GM12878 (cell line): ENCODE measurements around the gene FAM219A. TPM values are rescaled to one million over a fixed set of nuclear protein-coding genes. Genes with fewer than 3 reads are reported as not detected.

ENCODE experiments used
- ATAC-seq: fragments of 200-7000 bp; cut with Tn5 transposase; 3 replicates; pipeline ENCODE4 v1.9.1; 2020; ENCODE audit warnings: mild to moderate bottlenecking, moderate library complexity
- BruUV-seq: library from RNA; stranded (reverse); fragments of 400-500 nt; replicated peaks from 2 replicates; lab custom pipeline; 2021; lab: Mats Ljungman, UMichigan
- CTCF ChIA-PET: fragments of 300-600 bp; sonication (Branson Sonifier 250); formaldehyde crosslinking; extraction: SDS; loops from one replicate; lab custom pipeline; 2021; ENCODE audit warnings: inconsistent platforms; lab: Yijun Ruan, JAX
- POLR2A ChIA-PET: fragments of 350-600 bp; formaldehyde crosslinking; extraction: SDS; loops from one replicate; lab custom pipeline; 2021; ENCODE audit warnings: inconsistent platforms; lab: Charles Lee
- RAD21 ChIA-PET: fragments of 300-600 bp; sonication (Branson Sonifier 250); formaldehyde crosslinking; loops from one replicate; lab custom pipeline; 2023; ENCODE audit warnings: antibody characterized with exemption; ENCODE audit not compliant: unreplicated experiment; lab: Charles Lee
- SMC1A ChIA-PET: fragments of 300-600 bp; sonication (Branson Sonifier 250); formaldehyde crosslinking; loops from one replicate; lab custom pipeline; 2023; ENCODE audit not compliant: unreplicated experiment, uncharacterized antibody; lab: Charles Lee
- DNase-seq: peaks from one replicate; pipeline ENCODE4 v3.0.0-alpha.2; 2011; ENCODE audit warnings: low read depth, low spot score
- FAIRE-seq: peaks from 3 replicates; lab custom pipeline; 2011; peaks lifted over from hg19 to GRCh38; lab: Jason Lieb, UNC
- H2AFZ ChIP-seq: 2 replicates; pipeline ENCODE4 v1.6.0; 2011; ENCODE audit warnings: low read depth, low read length, control low read depth; ENCODE audit not compliant: control insufficient read depth
- H3K27ac ChIP-seq: 2 replicates; pipeline ENCODE4 v1.5.1; 2011; ENCODE audit warnings: control low read depth; ENCODE audit not compliant: control insufficient read depth, insufficient read depth
- H3K27me3 ChIP-seq, 2 experiments: replicated peaks in 1 of 2; 2 replicates each; pipeline versions ENCODE4 v1.6.0 to v1.6.1; 2011; ENCODE audit warnings: low read length in 1 of 2; ENCODE audit not compliant: control insufficient read depth in 2 of 2, insufficient read depth in 2 of 2
- H3K36me3 ChIP-seq, 2 experiments: 2 replicates each; pipeline ENCODE4 v1.5.1; 2011; ENCODE audit warnings: low read length in 1 of 2; ENCODE audit not compliant: control insufficient read depth in 2 of 2, insufficient read depth in 2 of 2
- H3K4me1 ChIP-seq: 2 replicates; pipeline ENCODE4 v1.6.1; 2011; ENCODE audit warnings: mild to moderate bottlenecking, low read length, moderate library complexity, mixed read lengths; ENCODE audit not compliant: control insufficient read depth, insufficient read depth
- H3K4me2 ChIP-seq: 2 replicates; pipeline ENCODE4 v1.6.0; 2011; ENCODE audit warnings: control low read depth; ENCODE audit not compliant: control insufficient read depth, insufficient read depth
- H3K4me3 ChIP-seq: fragments of 200-600 bp; sonication (generic); 2 replicates; pipeline ENCODE4 v1.5.1; 2016
- H3K79me2 ChIP-seq: 2 replicates; pipeline ENCODE4 v1.6.0; 2011; ENCODE audit warnings: low read length; ENCODE audit not compliant: control insufficient read depth, insufficient read depth
- H3K9ac ChIP-seq: 2 replicates; pipeline ENCODE4 v1.8.0; 2011; ENCODE audit warnings: low read length, control low read depth, mixed read lengths; ENCODE audit not compliant: control insufficient read depth, insufficient read depth
- H3K9me3 ChIP-seq: replicated peaks from 3 replicates; pipeline ENCODE4 v1.5.1; 2011; ENCODE audit warnings: mild to moderate bottlenecking, low read length; ENCODE audit not compliant: control insufficient read depth, insufficient read depth
- H4K20me1 ChIP-seq: 2 replicates; pipeline ENCODE4 v1.6.0; 2011; ENCODE audit not compliant: control insufficient read depth, insufficient read depth
- BRCA1 ChIP-seq: IDR thresholded peaks from 2 replicates; pipeline ENCODE4 v1.6.1; 2011; ENCODE audit warnings: low read depth, low read length, improper control_type of control experiment
- DPF2 ChIP-seq: fragments of 450-650 bp; IDR thresholded peaks from 2 replicates; pipeline ENCODE4 v1.6.1; 2017; ENCODE audit warnings: mild to moderate bottlenecking
- EGR1 ChIP-seq, 2 experiments: IDR thresholded peaks; 1 replicate in 1 of 2; 2 replicates in 1 of 2; pipeline ENCODE4 v1.6.1; 2011 to 2012; ENCODE audit warnings: low read depth in 2 of 2, low read length in 2 of 2, borderline replicate concordance in 1 of 2, mild to moderate bottlenecking in 1 of 2, moderate library complexity in 1 of 2
- FOXM1 ChIP-seq: IDR thresholded peaks from 2 replicates; pipeline ENCODE4 v1.6.1; 2012; ENCODE audit warnings: low read depth, mild to moderate bottlenecking, inconsistent platforms, low read length, moderate library complexity
- KAT2A ChIP-seq: conservative IDR thresholded peaks from 2 replicates; pipeline ENCODE4 v1.6.1; 2011; ENCODE audit warnings: low read depth, low read length; ENCODE audit not compliant: control insufficient read depth
- MEF2B ChIP-seq: fragments of 450-650 bp; IDR thresholded peaks from 2 replicates; pipeline ENCODE4 v1.6.1; 2018; ENCODE audit warnings: mild to moderate bottlenecking, moderate library complexity; ENCODE audit not compliant: partially characterized antibody, poor library complexity, severe bottlenecking
- MTA3 ChIP-seq: IDR thresholded peaks from 2 replicates; pipeline ENCODE4 v1.6.1; 2012; ENCODE audit warnings: low read length, inconsistent platforms, borderline replicate concordance
- NFYA ChIP-seq: IDR thresholded peaks from 2 replicates; pipeline ENCODE4 v1.6.1; 2011; ENCODE audit warnings: low read depth, mild to moderate bottlenecking, low read length, improper control_type of control experiment, borderline replicate concordance
- RBBP5 ChIP-seq: fragments of 200-600 bp; sonication (generic); conservative IDR thresholded peaks from 2 replicates; pipeline ENCODE4 v1.6.1; 2016
- SMAD1 ChIP-seq: fragments of 450-650 bp; IDR thresholded peaks from 2 replicates; pipeline ENCODE4 v1.6.1; 2018; ENCODE audit warnings: mild to moderate bottlenecking, low read depth; ENCODE audit not compliant: partially characterized antibody
- STAT1 ChIP-seq: fragments of 450-650 bp; conservative IDR thresholded peaks from 2 replicates; pipeline ENCODE4 v1.6.1; 2014; ENCODE audit warnings: antibody characterized with exemption, mild to moderate bottlenecking
- TARDBP ChIP-seq: IDR thresholded peaks from 2 replicates; pipeline ENCODE4 v1.6.1; 2016; ENCODE audit warnings: borderline replicate concordance
- TBL1XR1 ChIP-seq: IDR thresholded peaks from 2 replicates; pipeline ENCODE4 v1.6.1; 2012; ENCODE audit warnings: low read depth, low read length, improper control_type of control experiment
- ZBED1 ChIP-seq: IDR thresholded peaks from 2 replicates; pipeline ENCODE4 v1.6.1; 2016; ENCODE audit warnings: borderline replicate concordance
- ZNF217 ChIP-seq: fragments of 450-650 bp; IDR thresholded peaks from 2 replicates; pipeline ENCODE4 v1.6.1; 2017; ENCODE audit warnings: antibody characterized with exemption, mild to moderate bottlenecking
- ZZZ3 ChIP-seq: IDR thresholded peaks from 2 replicates; pipeline ENCODE4 v1.6.1; 2011; ENCODE audit warnings: low read depth; ENCODE audit not compliant: control insufficient read depth, insufficient read length
- WGBS: methylation state at CpG from one replicate; pipeline ENCODE4 v1.1.6; 2016; ENCODE audit warnings: low lambda C conversion rate; ENCODE audit not compliant: insufficient replicate concordance, insufficient coverage; ENCODE audit errors: missing lambda C conversion rate; 5-methylcytosine and 5-hydroxymethylcytosine counted together
- in situ Hi-C: fragments of 300-500 bp; cut with MboI; formaldehyde crosslinking; loops from 9 replicates; pipeline ENCODE4 v1.14.3; 2018; ENCODE audit warnings: mixed read lengths
- intact Hi-C: fragments of 100-400 bp; cut with micrococcal nuclease; formaldehyde crosslinking; loops from one replicate; pipeline ENCODE4 v1.14.2; 2022; ENCODE audit not compliant: unreplicated experiment
- polyA plus RNA-seq, 11 experiments: library from polyadenylated mRNA; depleted of rRNA in 4 of 11; unstranded in 6 of 11; stranded (reverse) in 5 of 11; fragments of >200 nt; fragmentation: Nextera tagmentation in 4 of 11; fragmentation: Illumina TruSeq in 1 of 11; extraction: Ambion mirVana in 4 of 11; extraction: Trizol in 1 of 11; gene quantifications; 1 replicate in 1 of 11; 2 replicates in 10 of 11; pipeline versions ENCODE4 v1.2.1 to v1.2.3, GENCODE V29; 2011 to 2016; ENCODE audit warnings: inconsistent platforms in 2 of 11, missing spikeins in 2 of 11, low read depth in 1 of 11
- total RNA-seq, 4 experiments: library from RNA; depleted of rRNA in 3 of 4; stranded (reverse); fragments of >200 nt in 3 of 4; fragmentation: Illumina TruSeq in 1 of 4; extraction: Trizol in 1 of 4; gene quantifications; 2 replicates each; pipeline versions ENCODE4 v1.2.1 to v1.2.3, GENCODE V29; 2013 to 2021
- TF ChIP-seq, protein P1 (sequence below): fragments of 450-650 bp; IDR thresholded peaks from 2 replicates; pipeline ENCODE4 v1.6.1; 2016; ENCODE audit warnings: mild to moderate bottlenecking, moderate library complexity, borderline replicate concordance
- TF ChIP-seq, protein P2 (sequence below): fragments of 450-650 bp; formaldehyde crosslinking; IDR thresholded peaks from 2 replicates; pipeline ENCODE4 v1.4.0; 2020; ENCODE audit warnings: mild to moderate bottlenecking, moderate library complexity

The FAM219A gene
- total and polyA plus RNA-seq, 10 of the 15 experiments (the other 5 are each of a cell fraction or from before 2014, with no cell fraction given) = 0.11 to 2.0 (median 0.71) TPM

DNA sequence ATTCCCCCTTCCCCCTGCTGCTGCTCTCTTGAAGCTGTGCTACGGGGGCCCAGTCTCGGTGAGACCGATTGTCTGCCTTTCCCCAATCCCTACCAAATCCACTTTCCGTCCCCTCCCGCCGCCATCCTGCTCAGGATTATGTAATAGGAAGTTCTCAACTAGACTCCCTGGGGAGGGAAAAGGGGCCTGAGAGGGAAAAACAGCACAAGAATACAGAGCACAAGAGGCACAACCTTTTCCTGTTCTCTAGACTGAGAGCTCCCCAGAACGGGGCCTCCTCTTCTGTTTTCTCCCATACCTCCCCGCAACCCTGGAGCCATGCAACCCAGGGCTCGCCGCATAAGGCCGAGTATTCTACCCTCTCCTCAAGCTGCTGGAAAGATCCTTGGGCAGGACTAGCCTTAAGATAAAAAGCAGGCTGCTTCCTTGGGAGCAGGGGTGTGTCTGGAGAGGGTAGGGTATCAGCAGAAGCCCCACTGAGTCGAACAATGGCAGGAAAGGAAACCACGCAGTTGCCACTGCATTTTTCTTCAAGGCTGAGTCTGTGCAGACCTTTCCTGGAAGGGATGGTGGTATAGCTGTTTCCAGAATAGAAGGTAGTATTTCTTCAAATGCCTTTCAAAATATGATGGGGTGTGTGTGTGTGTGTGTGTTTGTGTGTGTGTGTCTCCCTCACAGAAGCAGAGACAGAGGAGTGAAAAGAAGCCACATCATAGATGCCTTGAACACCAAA, 94.6 kb downstream of the FAM219A start:
- in situ Hi-C loops = no loop called here
- DNase-seq (no peak), FAIRE-seq (no peak), ATAC-seq (no peak)
- no peaks in the 10 kb centered on the region for H4K20me1 ChIP-seq
- intact Hi-C loops = no loop called here
- H3K9me3 ChIP-seq = peaks cover 2% of the 10 kb centered on the region; the same call in 1 of the 3 replicates
- H2AFZ ChIP-seq = no peak overlapping the region
- H3K27ac ChIP-seq = no peak overlapping the region
- ChIA-PET RAD21 (no interaction called here), POLR2A (no interaction called here), CTCF (no interaction called here), SMC1A (no interaction called here)
- no peaks in the 10 kb centered on the region for H3K36me3 ChIP-seq
- H3K79me2 ChIP-seq = no peaks in the 10 kb centered on the region
- no peaks in the 10 kb centered on the region for H3K27me3 ChIP-seq
- TF ChIP-seq DPF2 (no peak), BRCA1 (no peak), KAT2A (no peak), EGR1 (IDR thresholded peaks at IDR 0.05; ENCODE audit: borderline replicate concordance in 1 of 2, low read depth in 2 of 2, low read length in 2 of 2) (no peak), TARDBP (no peak), SMAD1 (no peak), ZNF217 (no peak), RBBP5 (no peak), FOXM1 (no peak), TBL1XR1 (no peak), STAT1 (no peak), NFYA (no peak), MTA3 (no peak), ZZZ3 (no peak), ZBED1 (no peak), MEF2B (no peak)
- TF ChIP-seq, protein P1, sequence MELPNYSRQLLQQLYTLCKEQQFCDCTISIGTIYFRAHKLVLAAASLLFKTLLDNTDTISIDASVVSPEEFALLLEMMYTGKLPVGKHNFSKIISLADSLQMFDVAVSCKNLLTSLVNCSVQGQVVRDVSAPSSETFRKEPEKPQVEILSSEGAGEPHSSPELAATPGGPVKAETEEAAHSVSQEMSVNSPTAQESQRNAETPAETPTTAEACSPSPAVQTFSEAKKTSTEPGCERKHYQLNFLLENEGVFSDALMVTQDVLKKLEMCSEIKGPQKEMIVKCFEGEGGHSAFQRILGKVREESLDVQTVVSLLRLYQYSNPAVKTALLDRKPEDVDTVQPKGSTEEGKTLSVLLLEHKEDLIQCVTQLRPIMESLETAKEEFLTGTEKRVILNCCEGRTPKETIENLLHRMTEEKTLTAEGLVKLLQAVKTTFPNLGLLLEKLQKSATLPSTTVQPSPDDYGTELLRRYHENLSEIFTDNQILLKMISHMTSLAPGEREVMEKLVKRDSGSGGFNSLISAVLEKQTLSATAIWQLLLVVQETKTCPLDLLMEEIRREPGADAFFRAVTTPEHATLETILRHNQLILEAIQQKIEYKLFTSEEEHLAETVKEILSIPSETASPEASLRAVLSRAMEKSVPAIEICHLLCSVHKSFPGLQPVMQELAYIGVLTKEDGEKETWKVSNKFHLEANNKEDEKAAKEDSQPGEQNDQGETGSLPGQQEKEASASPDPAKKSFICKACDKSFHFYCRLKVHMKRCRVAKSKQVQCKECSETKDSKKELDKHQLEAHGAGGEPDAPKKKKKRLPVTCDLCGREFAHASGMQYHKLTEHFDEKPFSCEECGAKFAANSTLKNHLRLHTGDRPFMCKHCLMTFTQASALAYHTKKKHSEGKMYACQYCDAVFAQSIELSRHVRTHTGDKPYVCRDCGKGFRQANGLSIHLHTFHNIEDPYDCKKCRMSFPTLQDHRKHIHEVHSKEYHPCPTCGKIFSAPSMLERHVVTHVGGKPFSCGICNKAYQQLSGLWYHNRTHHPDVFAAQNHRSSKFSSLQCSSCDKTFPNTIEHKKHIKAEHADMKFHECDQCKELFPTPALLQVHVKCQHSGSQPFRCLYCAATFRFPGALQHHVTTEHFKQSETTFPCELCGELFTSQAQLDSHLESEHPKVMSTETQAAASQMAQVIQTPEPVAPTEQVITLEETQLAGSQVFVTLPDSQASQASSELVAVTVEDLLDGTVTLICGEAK = no peak
- TF ChIP-seq, protein P2, sequence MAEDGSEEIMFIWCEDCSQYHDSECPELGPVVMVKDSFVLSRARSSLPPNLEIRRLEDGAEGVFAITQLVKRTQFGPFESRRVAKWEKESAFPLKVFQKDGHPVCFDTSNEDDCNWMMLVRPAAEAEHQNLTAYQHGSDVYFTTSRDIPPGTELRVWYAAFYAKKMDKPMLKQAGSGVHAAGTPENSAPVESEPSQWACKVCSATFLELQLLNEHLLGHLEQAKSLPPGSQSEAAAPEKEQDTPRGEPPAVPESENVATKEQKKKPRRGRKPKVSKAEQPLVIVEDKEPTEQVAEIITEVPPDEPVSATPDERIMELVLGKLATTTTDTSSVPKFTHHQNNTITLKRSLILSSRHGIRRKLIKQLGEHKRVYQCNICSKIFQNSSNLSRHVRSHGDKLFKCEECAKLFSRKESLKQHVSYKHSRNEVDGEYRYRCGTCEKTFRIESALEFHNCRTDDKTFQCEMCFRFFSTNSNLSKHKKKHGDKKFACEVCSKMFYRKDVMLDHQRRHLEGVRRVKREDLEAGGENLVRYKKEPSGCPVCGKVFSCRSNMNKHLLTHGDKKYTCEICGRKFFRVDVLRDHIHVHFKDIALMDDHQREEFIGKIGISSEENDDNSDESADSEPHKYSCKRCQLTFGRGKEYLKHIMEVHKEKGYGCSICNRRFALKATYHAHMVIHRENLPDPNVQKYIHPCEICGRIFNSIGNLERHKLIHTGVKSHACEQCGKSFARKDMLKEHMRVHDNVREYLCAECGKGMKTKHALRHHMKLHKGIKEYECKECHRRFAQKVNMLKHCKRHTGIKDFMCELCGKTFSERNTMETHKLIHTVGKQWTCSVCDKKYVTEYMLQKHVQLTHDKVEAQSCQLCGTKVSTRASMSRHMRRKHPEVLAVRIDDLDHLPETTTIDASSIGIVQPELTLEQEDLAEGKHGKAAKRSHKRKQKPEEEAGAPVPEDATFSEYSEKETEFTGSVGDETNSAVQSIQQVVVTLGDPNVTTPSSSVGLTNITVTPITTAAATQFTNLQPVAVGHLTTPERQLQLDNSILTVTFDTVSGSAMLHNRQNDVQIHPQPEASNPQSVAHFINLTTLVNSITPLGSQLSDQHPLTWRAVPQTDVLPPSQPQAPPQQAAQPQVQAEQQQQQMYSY (CRISPR knock-in tag) = no peak
- no peak overlapping the region for H3K4me2 ChIP-seq
- BruUV-seq = no TSS peak
- H3K9ac ChIP-seq = no peak overlapping the region
- no peak overlapping the region for H3K4me3 ChIP-seq
- 57% methylated on average over 13 of the region's 13 CpGs for WGBS
- H3K4me1 ChIP-seq = no peaks in the 10 kb centered on the region
